Stimulated activated CD8-positive, alpha-beta memory T cell treated with anti-CD3 and anti-CD28 coated beads, Interleukin-15, amount 100 ng/mL, for 24 hours (primary cell): Measurements from ENCODE around the gene PYROXD2.

Experiments used
- DNase-seq: peaks from one replicate; pipeline ENCODE4 v3.0.0-alpha.2; 2020; ENCODE audit warnings: low read depth

The PYROXD2 gene

DNA sequence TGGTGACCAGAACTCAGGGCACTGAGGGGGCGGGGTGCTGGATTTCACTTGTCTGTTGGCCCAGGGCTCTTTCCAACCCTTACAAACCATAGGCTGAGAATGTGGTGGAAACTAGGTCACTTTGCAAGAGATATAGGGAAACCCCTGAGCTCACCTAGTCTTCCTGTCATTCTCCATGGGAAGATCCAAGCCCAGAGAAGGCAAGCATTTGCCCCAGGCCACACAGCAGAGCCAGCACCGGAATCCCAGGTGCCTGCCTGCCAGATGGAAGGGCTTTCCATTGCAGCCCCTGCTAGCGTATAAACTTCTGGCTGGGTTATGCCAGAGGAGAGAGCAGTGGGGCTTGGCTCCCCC is 427 bp downstream of the PYROXD2 start:
- DNase-seq, result no peak

DNA sequence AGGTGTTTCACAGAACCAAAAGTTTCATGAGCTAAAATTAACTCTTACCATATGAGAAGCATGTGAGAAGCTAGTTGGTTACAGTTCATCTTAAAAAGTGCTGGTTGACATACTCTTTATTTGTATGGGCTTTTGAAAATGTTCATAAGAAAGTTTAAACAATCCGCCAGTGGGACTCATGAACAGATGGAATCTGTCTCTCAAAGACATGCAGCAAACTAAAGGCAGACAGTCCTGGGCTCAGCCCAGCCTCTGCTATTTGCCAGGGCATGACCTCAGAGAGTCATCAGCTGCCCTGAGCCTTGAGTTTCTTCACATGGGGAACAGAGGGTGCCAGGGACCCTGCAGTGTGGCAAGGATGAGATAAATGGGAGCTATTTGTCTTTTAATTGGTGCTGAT is 3.2 kb downstream of the PYROXD2 start:
- no peak for DNase-seq

DNA sequence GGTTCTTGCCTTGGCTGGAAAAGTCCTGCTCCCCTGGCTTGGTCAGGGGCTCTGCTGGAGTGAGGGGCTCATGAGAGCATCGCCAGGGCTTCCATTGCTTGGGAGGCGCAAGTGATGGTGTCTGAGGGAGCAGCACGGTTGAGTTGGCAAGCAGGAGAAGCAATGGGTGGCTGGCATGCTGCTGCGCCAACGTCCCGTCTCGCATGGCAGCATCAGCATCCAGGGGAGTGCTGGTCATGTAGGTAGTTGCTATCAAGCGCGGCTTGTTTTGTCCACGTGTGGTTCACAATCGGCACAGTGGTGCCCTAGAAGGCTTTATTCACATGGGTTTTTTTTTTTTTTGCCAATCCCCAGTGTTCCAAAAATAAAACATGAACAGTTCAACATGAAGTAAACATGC is 3.8 kb downstream of the PYROXD2 start:
- DNase-seq, result no peak

DNA sequence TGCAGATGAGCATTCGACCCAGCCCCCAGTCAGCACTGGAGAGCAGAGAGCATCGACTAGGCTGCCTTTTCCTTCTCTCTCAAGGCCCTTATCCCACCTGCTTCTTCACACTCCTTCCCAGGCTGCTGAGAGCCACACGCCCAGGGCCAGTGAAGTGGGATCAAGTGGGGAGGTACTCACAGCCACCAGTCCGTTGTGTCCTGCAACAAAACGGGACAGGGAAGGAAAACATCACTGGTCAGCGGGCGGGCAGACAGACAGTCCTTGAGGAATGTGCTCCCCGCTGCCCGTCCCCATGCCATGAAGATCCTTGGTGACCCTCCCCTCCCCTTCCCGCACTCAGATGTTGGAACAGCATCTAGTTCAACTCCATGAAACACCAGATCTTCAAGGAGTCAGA is 4.2 kb downstream of the PYROXD2 start:
- DNase-seq, result no peak

DNA sequence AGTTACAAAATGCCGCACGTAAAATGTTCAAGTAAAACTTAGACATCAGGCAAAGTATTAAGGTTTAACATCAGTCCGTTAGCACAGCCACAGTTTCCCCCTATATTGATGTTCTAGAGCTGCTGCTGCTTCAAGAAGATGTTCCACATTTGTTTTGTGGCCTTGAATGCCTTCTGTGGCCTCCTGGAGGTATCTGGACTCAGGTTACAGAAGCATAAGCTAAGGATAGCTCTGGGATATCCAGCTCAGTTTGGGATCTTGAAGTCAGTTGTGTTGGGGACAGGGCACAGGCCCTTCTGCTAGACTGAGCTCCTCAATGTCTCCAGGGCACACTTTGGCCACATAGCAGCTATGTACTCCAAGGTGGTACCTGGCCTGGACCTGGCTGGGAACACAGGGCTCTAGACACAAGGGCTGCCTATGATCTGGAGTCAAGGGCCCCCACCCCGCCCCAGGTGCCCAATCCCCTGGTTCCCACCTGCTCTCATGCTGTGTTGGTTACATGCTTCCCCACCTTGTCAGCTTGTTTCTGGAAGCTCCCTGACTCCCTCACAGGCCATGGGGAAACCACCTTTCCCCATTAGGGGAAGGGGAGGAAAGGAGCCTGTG is 4.7 kb downstream of the PYROXD2 start:
- no peak for DNase-seq

DNA sequence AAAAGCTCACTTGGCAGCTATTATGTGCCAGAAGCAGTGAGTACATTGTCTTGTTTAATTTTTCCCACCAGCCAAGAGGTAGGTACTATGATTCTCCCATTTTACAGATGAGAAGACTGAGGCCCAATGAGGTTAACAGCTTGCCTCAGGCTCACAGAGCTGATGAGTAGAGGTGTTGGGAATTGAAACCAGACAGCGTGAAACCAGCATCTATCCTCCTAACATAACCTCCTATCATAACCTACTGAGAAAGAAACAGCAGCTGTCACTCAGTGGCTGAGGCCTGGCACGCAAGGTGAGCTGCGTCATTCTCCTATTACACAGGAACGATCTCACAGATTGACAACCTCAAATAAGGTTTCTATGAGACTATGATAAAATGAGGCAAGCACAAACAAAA is 6.2 kb downstream of the PYROXD2 start:
- DNase-seq, result no peak

DNA sequence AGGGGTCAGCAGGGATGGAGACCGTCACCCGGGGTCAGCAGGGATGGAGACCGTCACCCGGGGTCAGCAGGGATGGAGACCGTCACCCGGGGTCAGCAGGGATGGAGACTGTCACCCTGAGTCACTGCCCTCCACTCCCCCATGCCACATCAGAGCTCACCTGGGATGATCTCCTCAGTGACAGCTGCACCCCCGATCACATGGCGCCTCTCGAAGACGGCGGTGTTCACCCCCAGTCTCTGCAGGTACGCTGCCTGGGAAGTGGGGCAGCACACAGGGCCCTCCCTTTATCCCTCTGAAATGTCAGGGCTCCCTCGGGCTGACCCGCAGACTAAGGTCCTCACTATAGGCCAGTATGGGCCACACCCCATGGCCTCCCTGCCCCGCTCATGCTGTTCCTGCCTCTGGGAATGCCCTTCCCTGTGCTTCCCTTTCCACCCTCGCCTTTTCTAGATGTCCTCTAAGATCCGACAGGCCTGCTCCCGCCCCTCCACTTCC is 7.2 kb downstream of the PYROXD2 start:
- no peak for DNase-seq

DNA sequence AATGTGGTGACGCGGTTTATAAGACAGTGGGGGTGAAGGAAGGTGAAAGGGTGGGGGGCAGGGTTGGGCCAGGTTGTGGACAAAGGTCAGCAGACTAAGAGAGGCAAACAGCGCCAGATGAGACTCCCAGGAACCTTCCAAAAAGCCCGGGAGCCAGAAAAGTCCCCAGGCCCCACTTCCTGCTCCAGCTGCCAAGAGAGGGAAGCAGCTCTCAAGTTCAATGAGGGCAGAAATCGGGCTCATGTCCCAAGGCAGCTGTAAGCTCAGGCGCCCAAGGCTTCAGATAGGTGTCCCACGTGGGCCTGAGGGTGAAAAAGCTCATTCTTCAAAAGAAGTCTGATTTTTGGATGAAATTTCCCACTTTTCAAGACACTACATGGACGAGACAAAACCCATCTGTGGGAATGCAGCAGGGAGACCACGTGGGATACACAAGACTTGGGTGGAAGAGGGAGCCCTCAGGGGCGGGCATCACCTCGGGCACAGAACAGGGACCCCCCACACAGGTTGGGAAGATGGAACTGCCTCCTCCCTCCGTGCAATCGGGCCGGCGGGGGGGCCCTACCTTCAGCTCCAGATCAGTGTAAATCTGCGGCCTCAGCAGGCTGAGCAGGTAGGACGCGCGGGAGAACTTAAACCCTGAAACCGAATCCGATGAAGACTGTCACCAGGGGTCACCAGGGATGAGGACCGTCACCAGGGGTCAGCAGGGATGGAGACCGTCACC is 7.8 kb downstream of the PYROXD2 start:
- no peak for DNase-seq

DNA sequence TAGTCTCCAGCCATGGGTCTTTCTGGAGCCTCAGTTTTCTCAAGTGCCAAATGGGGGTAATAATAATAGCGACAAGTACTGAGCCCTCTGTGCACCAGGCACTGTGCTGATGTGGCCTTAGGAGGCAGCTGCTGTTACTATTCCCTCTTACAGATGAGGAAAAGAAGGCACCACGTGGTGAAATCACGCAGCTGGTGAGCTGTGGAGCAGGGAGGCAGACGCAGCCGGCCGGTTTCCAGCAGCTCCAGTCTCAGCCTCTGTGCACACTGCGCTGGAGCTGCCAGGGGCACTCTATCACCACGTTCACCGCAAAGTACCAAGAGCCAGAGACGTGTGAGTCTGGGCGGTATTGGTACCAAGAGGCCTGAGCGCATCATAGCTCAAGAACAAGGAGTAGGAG is 9.6 kb downstream of the PYROXD2 start:
- no peak for DNase-seq

DNA sequence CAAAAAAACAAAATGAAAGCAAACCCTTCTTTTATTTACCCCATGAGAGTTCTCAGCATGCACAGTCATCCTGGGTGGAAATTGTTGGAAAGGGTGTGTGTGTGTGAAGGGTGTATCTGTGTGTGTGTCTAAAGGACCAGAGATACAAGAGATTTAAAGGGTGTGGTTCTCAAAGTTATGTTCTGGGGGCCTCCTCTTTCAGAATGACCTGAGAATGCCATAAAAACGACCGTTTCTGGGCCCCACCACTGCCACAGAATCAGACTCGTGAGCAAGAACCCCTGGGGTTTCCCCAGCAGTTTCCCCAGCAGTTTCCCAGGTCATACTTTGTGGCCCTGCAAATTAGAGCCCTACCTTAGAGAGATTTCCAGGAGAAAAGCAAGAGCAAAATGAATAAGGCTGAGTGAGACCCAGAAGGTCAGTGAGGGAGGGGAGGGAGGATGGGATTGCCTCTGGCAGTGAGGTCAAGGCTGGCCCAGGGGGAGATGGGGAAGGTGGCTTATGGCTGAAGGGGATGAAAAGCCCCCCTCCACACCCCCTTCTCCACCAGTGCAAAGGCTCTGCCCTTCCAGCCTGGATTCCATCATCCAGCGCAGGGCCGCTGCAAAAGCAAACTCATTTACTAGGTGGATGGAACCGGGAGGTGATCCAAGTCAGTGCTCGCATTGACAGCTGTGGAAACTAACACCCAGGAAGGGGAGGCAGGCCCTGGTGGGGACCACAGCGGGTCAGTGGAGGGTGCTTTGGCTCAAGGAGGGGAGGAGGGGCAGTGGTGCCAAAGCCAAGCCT is 10.2 kb downstream of the PYROXD2 start:
- no peak for DNase-seq

DNA sequence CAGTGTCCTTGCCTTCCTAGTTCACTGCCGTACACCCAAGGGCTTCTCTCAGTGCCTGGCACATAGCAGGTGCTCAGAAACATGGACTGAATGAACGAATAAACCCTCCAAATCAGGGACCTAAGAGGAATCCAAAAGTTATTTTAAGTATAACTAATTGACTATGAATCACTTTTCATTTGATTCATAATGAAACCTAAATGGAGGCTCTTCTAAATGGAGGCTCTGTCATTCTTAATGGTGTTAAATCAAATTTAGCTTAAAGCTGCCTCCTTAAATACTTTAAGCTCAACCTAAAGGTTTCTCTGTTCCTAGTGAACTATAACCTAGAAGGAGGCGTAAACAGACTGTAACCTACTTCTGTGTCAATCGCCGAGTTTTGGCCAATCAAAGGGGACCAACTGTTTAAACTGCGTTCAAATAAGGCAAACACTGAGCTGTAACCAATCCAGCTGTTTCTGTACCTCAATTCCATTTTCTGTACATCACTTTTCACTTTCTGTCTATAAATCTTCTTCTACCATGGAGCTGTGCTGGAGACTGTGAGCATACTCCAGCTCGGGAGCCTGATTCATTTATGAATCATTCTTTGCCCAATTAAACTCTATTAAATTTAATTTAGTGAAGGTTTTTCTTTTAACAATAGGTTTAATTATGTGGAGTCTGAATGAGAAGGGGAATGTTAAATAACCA is 11.0 kb downstream of the PYROXD2 start:
- no peak for DNase-seq

DNA sequence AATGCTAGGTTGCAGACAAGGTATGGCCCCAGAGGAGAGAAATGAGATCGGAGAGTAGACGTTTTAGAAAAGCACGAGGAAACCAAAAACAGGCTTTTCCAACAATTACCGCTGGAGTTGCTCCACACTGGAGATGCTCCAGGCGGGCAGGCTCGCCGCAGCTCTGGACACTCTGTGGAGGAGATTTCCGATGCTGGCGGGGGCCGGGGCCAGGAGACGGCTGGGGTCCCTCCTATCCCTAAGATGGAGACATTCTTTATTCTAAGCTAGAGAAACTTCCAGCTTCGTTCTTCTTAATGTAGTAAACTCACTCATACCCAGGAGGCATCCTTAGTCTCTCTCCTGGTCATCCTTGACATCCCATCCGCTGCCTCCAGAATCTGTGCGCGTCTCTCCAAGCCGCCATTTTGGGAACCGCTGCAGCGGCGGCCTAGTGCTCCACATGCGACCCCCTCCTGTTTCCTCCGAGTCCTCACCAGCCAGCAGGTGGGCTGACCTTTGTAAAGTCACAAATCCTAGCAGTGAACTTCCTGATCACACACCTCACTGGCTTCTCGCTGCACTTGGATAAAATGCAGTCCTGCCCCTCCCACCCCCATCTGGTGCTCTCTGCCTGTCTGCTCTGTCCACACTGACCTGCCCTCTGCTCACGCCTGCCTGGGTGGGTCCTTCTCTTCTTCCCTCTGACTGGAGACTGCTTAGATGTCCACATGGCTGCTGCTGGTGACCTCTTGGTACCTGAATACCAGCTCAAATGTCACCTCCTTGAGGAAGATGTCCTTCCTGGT is 11.9 kb downstream of the PYROXD2 start:
- DNase-seq, result no peak

DNA sequence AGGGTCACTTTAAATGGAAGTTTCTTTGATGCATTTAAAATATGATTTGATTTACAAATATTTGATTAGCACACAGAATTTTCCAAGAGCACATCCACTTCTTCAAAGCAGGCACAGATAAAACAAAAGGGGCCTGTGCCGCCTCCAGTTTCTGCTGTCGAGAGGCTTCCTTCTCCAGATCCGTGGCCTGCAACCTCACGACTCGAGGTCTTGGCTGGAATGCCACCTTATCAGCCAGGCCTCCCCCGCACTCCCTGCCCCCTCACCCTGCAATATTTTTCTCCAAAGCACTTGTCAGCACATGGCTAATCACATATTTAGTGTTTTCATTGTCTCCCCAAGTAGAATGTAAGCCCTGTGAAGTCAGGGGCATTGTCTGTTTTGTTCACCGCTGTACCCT is 12.5 kb downstream of the PYROXD2 start:
- no peak for DNase-seq

DNA sequence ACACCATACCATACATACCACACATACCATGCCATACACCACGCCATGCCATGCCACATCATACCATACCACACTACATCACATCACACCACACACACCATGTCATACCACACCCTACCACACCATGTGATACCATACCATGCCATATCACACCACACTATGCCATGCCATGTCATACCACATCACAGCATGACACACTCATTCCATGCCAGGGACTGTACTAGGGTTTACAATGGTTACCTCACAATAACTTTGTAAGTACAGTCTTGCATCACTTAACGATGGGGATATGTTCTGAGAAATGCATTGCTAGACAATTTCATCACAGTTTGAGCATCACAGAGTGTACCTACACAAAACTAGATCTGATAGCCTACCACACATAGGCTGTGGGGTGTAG is 14.5 kb downstream of the PYROXD2 start:
- DNase-seq, result no peak

DNA sequence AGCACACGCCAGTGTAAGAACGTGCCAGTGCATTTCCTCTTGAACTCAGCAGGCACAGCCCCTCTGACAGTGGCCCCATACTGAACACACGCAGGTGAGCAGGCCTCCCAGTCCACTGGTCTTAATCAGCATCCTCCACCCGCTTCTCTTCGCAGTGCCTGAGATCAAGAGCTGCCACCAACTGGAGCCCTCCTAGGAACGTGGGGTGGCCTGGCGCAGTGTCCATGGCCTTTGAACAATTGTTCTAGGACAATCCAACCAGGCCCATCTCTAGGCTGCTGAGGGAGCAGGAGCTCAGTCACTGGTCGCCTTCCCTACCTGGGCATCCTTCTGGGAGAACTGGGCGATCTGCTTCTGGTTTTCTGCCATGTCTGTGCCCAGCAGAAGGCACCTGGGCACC is 15.2 kb downstream of the PYROXD2 start:
- DNase-seq, result no peak

DNA sequence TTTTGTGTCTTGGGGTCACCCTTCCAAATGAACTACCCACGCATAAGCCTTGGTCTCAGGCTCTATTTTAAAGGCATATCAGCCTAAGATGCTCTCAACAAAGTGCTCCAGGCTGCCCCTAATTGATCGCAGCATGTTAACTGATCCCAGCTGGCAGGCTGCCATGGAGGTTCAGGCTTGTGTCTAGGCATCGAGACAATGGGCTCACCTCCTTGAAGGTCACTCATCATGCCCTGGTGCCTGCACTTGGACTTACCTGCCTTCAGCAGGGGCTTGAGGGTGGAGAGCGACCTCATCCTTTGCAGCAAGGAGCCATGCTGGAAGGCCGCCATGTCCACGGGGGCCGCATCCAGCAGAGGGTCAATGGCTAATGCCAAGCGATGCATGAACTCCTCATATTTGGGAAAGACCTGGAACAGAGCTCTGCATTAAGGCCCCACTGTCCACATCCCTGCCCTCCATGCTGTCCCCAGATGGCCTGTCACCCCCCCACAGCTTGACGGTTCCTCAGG is 17.8 kb downstream of the PYROXD2 start:
- no peak for DNase-seq

DNA sequence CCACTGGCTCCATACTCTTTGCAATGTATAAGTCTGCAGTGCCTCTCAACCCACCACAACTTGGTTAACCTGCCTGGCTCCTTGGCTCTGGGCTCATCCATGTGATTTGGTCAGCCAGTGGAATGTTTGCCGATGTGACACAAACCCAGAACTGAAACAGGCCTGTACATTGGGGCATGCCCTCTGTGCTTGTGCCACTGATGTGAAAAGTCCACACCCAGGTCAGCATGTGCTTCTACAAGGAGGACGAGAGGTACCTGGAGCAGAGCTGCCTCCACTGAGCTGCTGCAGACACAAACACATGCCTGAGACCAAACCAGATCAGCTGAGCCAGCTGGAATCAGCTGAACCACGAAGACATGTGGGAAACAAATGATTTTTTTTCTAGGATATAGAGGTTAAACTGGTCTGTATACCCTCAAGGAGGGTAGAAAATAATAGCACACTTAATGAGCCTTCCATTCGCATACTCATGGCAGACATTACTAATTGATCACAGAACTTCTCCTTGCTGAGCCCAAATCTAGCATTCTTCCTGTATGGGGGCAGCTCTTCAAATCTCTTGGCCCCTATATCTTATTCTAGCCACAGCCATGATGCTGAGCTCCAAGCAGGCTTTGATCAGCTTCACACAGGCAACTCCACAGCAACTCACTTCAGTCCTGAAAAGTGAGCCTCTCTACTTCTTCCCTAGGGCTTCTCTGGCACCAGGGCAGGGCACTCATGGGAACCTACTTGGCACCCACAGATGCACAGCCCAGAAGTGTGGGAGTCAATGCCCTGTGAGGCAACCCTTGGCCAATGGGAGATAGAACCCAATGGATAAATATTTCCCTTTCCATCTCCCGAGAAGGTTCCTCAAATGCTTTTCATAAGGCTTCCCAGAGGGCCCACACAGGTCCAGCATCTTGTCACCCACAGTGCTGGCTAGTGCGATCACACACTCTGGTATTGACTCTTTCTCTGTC is 18.6 kb downstream of the PYROXD2 start:
- no peak for DNase-seq

DNA sequence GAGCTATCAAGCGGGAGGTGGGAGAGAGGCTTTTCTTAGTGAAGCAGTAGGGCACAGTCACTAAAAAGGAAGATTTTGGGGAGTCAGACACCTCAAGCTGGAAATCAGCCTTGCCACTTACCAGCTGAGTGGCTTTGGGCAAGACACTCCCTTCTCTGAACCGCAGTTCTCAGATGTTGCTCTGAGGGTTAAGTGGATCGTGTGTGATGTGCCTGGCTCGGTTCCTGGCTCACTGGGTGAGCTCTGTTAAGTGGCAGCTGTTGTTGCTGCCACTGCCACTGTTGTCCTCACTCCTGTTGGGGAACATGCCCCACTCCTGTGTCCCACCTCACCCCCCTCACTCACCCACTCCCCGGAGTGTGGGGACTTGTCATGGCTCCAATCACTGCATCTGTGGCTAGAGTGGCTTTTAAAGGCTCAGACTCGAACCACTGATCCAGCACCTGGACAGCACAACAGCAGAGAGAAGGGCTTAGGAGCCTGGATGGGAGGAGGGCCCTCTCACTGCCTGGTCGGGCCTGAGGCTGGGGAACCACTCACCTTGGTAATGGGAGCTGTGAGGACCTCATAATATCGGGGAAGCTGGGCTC is 20.0 kb downstream of the PYROXD2 start:
- no peak for DNase-seq

DNA sequence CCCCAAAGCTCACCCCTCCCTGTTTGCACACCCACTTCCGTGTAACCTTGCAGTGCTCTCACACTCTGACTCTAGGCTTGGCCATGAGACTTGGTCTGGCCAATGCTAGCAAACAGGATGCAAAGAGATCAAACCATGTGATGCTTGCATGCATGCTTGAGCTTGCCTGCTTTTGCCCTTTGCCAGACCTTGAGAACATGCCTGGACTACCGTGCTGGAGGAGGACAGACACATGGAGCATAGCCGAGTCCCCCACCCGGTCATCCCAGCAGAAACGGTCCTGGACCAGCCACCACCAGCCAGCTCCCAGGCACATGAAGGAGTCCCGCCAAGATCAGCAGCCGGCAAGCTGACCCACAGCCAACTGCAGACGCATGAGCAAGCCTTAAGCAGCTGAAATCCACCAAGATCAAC is 23.4 kb downstream of the PYROXD2 start:
- no peak for DNase-seq

DNA sequence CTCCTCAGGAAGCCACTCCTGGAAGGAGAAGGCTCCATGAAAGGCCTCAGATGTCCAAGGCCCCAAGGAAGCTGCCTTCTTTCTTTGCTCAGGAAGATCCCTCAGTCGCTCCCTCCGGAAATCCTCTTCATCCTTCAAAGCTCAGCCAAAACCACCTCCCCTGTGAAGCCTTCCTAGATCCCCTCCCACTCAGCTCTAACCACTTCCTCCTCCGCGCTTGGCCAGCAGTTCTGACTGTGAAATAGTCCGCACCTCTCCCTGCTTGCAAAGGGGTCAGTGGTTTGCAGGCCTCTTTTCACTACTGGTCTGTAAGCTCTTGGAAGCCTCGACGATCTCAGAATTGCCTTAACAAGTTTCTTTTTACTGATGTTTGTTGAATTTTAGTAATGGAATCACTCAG is 23.9 kb downstream of the PYROXD2 start:
- no peak for DNase-seq
